ENCODE results near the gene PGAP2. TPM values are rescaled to one million over a fixed set of nuclear protein-coding genes. Genes with fewer than 3 reads are reported as not detected.
"Not testable (repeated sequence)": the region's sequence is repeated elsewhere in the genome, so short reads cannot be mapped to it uniquely, and the experiment has no call there.

The PGAP2 gene
- total RNA-seq, 1 donor from 2014 or later: 20.8 TPM

GRCh38 chr11:3803726-3804495 is 4.4 kb upstream of the PGAP2 start:
- no peak for DNase-seq (ENCODE audit: low spot score)
- ATAC-seq: no peak

GRCh38 chr11:3808861-3809623 is 682 bp downstream of the PGAP2 start:
- ATAC-seq (peak; percentile 86), DNase-seq (ENCODE audit: low spot score) (peak; percentile 68)

DNA sequence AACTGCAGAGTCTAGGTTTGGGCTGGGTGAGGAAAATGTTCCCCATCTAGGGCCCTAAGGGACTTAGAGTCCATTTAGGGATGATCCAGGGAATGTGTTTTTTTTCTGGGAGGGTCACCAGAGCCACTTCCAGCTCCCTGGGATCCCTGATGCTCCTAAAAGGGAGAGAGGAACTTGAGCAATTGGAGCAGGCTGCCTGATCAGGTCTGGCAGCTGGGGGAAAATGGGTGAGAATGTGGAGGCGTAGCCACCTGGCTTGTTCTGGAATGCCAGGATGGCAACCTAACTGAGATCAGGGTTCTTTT is 1.2 kb downstream of the PGAP2 start:
- DNase-seq (ENCODE audit: low spot score): no peak
- no peak for ATAC-seq

GRCh38 chr11:3810446-3810845 is 2.1 kb downstream of the PGAP2 start:
- no peak for DNase-seq (ENCODE audit: low spot score)
- ATAC-seq: no peak

GRCh38 chr11:3810951-3811350 is 2.6 kb downstream of the PGAP2 start:
- no peak for DNase-seq (ENCODE audit: low spot score)
- ATAC-seq: no peak

DNA sequence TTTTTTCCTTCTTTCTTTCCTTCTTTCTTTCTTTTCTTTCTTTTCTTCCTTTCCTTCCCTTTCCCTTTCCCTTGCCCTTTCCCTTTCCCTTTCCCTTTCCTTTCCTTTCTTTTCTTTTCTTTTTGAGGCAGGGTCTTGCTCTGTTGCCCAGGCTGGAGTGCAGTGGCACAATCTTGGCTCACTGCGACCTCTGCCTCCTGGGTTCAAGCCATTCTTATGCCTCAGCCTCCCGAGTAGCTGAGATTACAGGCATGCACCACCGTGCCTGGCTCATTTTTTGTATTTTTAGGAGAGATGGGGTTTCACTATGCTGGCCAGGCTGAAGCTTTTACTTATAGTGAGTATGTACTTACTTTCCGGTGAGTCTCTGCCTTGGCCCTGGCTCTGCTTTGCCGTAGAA is 6.5 kb downstream of the PGAP2 start:
- not testable (repeated sequence) for ATAC-seq; DNase-seq (ENCODE audit: low spot score)

GRCh38 chr11:3815845-3816244 is 7.5 kb downstream of the PGAP2 start:
- ATAC-seq: no peak
- no peak for DNase-seq (ENCODE audit: low spot score)

DNA sequence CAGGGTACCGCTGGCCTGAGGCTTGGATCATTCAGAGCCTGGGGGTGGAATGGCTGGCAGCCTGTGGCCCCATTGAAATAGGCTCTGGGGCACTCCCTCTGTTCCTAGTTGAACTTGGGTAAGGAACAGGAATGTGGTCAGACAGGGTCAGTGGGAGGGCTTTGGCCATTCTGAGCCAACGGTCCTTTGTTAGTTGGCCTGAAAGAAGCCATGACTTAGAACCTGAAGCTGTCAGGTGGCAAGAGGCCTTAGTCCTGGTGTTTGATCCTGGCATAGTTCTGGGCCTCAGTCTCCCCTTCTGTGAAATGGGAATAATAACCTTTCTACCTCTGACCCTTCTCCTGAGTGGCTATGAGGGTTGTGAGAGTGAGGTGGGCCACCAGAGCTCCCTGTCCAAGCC is 8.3 kb downstream of the PGAP2 start:
- ATAC-seq (no peak), DNase-seq (ENCODE audit: low spot score) (no peak)

DNA sequence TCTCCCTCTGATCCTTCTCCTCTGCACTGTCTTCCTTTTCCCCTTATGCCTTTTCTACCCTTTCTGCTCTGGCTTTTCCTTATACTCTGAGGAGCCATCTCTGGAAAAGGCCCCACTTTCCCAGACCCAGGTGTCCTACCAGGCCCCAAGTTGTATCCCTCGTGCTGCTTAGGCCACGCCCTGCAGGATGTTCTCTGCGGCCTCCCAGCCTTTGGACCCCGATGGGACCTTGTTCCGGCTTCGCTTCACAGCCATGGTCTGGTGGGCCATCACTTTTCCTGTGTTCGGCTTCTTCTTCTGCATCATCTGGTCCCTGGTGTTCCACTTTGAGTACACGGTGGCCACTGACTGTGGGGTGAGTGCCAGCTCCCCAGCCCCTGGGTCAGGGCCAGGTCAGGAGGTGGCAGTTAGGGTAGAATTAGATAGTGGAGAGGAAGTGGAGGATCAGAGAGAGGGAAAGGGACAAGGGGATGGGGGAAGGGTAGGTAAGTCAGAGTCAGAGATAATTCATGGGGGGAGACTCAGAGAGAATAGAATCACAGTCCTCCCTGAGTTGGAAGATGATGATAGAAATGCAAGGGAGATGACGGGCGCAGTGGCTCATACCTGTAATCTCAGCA is 8.9 kb downstream of the PGAP2 start:
- no peak for DNase-seq (ENCODE audit: low spot score)
- ATAC-seq: no peak

- ATAC-seq: no peak
- no peak for DNase-seq (ENCODE audit: low spot score)
Observed at GRCh38 chr11:3820971-3821370, 12.6 kb downstream of the PGAP2 start.

DNA sequence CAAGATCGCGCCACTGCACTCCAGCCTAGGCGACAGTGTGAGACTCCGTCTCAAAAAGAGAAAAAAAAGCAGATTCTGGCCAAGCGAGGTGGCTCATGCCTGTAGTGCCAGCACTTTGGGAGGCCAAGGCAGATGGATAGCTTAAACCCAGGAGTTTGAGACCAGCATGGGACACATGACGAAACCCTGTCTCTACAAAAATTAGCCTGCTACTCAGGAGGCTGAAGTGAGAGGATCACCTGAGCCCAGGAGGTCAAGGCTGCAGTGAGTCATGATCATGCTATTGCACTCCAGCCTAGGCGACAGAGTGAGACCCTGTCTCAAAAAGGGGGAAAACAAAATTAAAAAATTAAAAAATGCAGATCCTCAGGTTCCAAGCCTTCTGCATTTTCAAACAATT is 14.0 kb downstream of the PGAP2 start:
- DNase-seq (ENCODE audit: low spot score): no peak
- no peak for ATAC-seq

- DNase-seq (ENCODE audit: low spot score) (no peak), ATAC-seq (no peak)
Observed at GRCh38 chr11:3823303-3823702, 14.9 kb downstream of the PGAP2 start.

GRCh38 chr11:3823762-3824506 is 15.6 kb downstream of the PGAP2 start:
- no peak for DNase-seq (ENCODE audit: low spot score)
- no peak for ATAC-seq

- peak; percentile 73 for ATAC-seq
- DNase-seq (ENCODE audit: low spot score): no peak
Observed at GRCh38 chr11:3824714-3825472, 16.5 kb downstream of the PGAP2 start.

- DNase-seq (ENCODE audit: low spot score): no peak
- no peak for ATAC-seq
Observed at GRCh38 chr11:3825473-3826154, 17.3 kb downstream of the PGAP2 start.

GRCh38 chr11:3826721-3827120 is 18.4 kb downstream of the PGAP2 start:
- ATAC-seq: no peak
- DNase-seq (ENCODE audit: low spot score): no peak

- DNase-seq (ENCODE audit: low spot score) (no peak), ATAC-seq (no peak)
Observed at GRCh38 chr11:3827434-3828186, 19.2 kb downstream of the PGAP2 start.

DNA sequence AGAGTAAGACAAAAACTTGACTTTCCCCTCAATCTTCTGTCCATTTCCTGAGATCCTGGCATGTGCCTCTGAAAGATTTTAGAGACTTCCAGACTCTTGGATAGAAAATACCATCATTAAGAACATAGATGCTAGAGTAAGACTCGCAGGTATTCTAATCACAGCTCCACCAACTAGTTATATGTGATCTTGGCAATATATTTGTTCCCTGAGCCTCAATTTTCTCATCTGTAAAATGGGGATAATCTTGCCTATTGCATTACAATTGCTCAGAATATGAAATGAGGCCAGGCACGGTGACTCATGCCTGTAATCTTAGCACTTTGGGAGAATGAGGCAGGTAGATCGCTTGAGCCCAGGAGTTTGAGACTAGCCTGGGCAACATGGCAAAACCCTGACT is 21.7 kb downstream of the PGAP2 start:
- no peak for DNase-seq (ENCODE audit: low spot score)
- ATAC-seq: no peak

DNA sequence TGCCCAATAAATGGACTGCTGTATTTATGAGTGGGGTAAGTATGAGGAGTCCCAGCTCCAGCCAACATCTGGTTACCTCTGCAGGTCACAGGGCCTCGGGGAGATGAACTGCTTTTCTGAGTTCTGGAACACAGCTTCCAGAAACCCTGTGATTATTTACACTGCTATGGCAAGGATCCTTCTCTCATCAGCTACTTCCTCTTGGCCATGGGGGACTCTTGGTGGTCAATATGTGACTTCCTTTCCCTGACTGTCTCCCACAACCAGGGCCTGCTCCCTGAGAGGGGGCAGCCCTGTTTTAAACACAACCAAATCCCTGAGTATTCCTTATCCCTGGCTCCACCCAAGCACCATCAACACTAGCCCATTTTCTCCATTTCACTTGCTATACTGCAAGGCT is 22.4 kb downstream of the PGAP2 start:
- DNase-seq (ENCODE audit: low spot score) (no peak), ATAC-seq (no peak)
